Measurements from ENCODE around the gene FBRSL1.
"Not testable (repeated sequence)": the region's sequence is repeated elsewhere in the genome, so short reads cannot be mapped to it uniquely, and the experiment has no call there.

FBRSL1 gene

GRCh38 chr12:132528564-132529106 is 38.7 kb downstream of the FBRSL1 start:
- DNase-seq, result no peak

GRCh38 chr12:132529156-132529839 is 39.3 kb downstream of the FBRSL1 start:
- no peak for DNase-seq

GRCh38 chr12:132529906-132530305 is 40.0 kb downstream of the FBRSL1 start:
- DNase-seq, result no peak

- DNase-seq, result no peak
Measured at GRCh38 chr12:132530447-132530846, 40.5 kb downstream of the FBRSL1 start.

- no peak for DNase-seq
Measured at GRCh38 chr12:132530851-132531250, 40.9 kb downstream of the FBRSL1 start.

- DNase-seq, result not testable (repeated sequence)
Measured at GRCh38 chr12:132532711-132533583, 43.0 kb downstream of the FBRSL1 start.

- no peak for DNase-seq
Measured at GRCh38 chr12:132533584-132533958, 43.6 kb downstream of the FBRSL1 start.

GRCh38 chr12:132534076-132534475 is 44.1 kb downstream of the FBRSL1 start:
- no peak for DNase-seq

- DNase-seq, result no peak
Measured at GRCh38 chr12:132535019-132535418, 45.1 kb downstream of the FBRSL1 start.

- no peak for DNase-seq
Measured at GRCh38 chr12:132536102-132536876, 46.3 kb downstream of the FBRSL1 start.

- DNase-seq, result no peak
Measured at GRCh38 chr12:132537049-132537448, 47.1 kb downstream of the FBRSL1 start.

- no peak for DNase-seq
Measured at GRCh38 chr12:132537836-132538662, 48.1 kb downstream of the FBRSL1 start.

- no peak for DNase-seq
Measured at GRCh38 chr12:132538663-132538990, 48.7 kb downstream of the FBRSL1 start.

GRCh38 chr12:132539016-132539773 is 49.2 kb downstream of the FBRSL1 start:
- DNase-seq, result no peak

- DNase-seq, result no peak
Measured at GRCh38 chr12:132540436-132540835, 50.5 kb downstream of the FBRSL1 start.

GRCh38 chr12:132541200-132541599 is 51.2 kb downstream of the FBRSL1 start:
- DNase-seq, result no peak

GRCh38 chr12:132541996-132542395 is 52.0 kb downstream of the FBRSL1 start:
- DNase-seq, result no peak

- DNase-seq, result no peak
Measured at GRCh38 chr12:132542661-132543060, 52.7 kb downstream of the FBRSL1 start.

GRCh38 chr12:132543298-132544079 is 53.5 kb downstream of the FBRSL1 start:
- DNase-seq, result no peak

GRCh38 chr12:132544080-132544397 is 54.1 kb downstream of the FBRSL1 start:
- DNase-seq, result no peak

GRCh38 chr12:132544498-132544897 is 54.5 kb downstream of the FBRSL1 start:
- no peak for DNase-seq
